Tibial nerve (tissue), 4 donors: ENCODE measurements around the gene RNF213. TPM values are rescaled to one million over a fixed set of nuclear protein-coding genes. Genes with fewer than 3 reads are reported as not detected.

Source experiments
- DNase-seq, 2 donors: peaks; one replicate each; pipeline ENCODE4 v3.0.0-alpha.2; 2019; ENCODE audit warnings: low spot score in 2 of 2
- H3K27ac ChIP-seq, 4 donors: fragments of 200-600 bp; sonication (generic) in 3 of 4; one replicate each; pipeline ENCODE4 v1.5.1; 2017 to 2019; ENCODE audit warnings: mild to moderate bottlenecking in 1 of 4
- H3K27me3 ChIP-seq, 2 donors: fragments of 200-600 bp; sonication (generic) in 1 of 2; one replicate each; pipeline versions ENCODE4 v1.5.1 to v1.6.0; 2017 to 2019
- H3K36me3 ChIP-seq, 3 donors: fragments of 200-600 bp; sonication (generic); one replicate each; pipeline ENCODE4 v1.5.1; 2018 to 2019
- H3K4me1 ChIP-seq, 4 donors: fragments of 200-600 bp; sonication (generic) in 3 of 4; one replicate each; pipeline ENCODE4 v1.5.1; 2017 to 2019
- H3K4me3 ChIP-seq, 4 donors: fragments of 200-600 bp; sonication (generic) in 3 of 4; one replicate each; pipeline ENCODE4 v1.5.1; 2017 to 2019; ENCODE audit warnings: mild to moderate bottlenecking in 1 of 4, moderate library complexity in 1 of 4
- H3K9me3 ChIP-seq, 4 donors: fragments of 200-600 bp; sonication (generic) in 3 of 4; one replicate each; pipeline ENCODE4 v1.5.1; 2017 to 2019
- CTCF ChIP-seq, 5 experiments: fragments of 200-600 bp in 3 of 5; fragments of 450-650 bp in 2 of 5; sonication (generic) in 3 of 5; IDR thresholded peaks; one replicate each; pipeline ENCODE4 v1.5.1; 2016 to 2019; ENCODE audit warnings: antibody characterized with exemption in 5 of 5, mild to moderate bottlenecking in 3 of 5, moderate library complexity in 2 of 5
- EP300 ChIP-seq, 2 donors: sonication (generic); formaldehyde crosslinking; IDR thresholded peaks; one replicate each; pipeline ENCODE4 v1.6.1; 2017; ENCODE audit warnings: antibody characterized with exemption in 2 of 2, mild to moderate bottlenecking in 1 of 2
- POLR2A ChIP-seq, 2 donors: fragments of 450-650 bp; IDR thresholded peaks; one replicate each; pipeline ENCODE4 v1.6.1; 2017; ENCODE audit warnings: antibody characterized with exemption in 2 of 2, mild to moderate bottlenecking in 2 of 2, moderate library complexity in 2 of 2
- WGBS, 2 donors: methylation state at CpG; one replicate each; pipeline ENCODE4 v1.1.5; 2018; 5-methylcytosine and 5-hydroxymethylcytosine counted together
- total RNA-seq, 4 donors: library from RNA; depleted of rRNA; stranded (reverse); fragments of >200 nt; gene quantifications; one replicate each; pipeline ENCODE4 v1.1.0, GENCODE V29; 2016

RNF213 gene
- total RNA-seq, 4 donors from 2014 or later: 107 to 148 (median 119) TPM

- peaks cover 0 to 21% (median 0%) of the 10 kb centered on the region in 4 donors for H3K4me1 ChIP-seq
- H3K9me3 ChIP-seq: no peaks in the 10 kb centered on the region
- no peak for DNase-seq
- H3K36me3 ChIP-seq: peaks cover 11 to 92% (median 42%) of the 10 kb centered on the region in 3 donors
- TF ChIP-seq POLR2A (IDR thresholded peaks at IDR 0.05) (no peak), CTCF (IDR thresholded peaks at IDR 0.05) (no peak), EP300 (IDR thresholded peaks at IDR 0.05) (no peak)
- no peak overlapping the region for H3K27ac ChIP-seq
- no peak overlapping the region for H3K4me3 ChIP-seq
- no peaks in the 10 kb centered on the region for H3K27me3 ChIP-seq
- WGBS, 2 donors: 94 to 95% methylated on average over 11 to 13 of the region's 13 CpGs
Measured at GRCh38 chr17:80360396-80360795, 99.7 kb downstream of the RNF213 start.

DNA sequence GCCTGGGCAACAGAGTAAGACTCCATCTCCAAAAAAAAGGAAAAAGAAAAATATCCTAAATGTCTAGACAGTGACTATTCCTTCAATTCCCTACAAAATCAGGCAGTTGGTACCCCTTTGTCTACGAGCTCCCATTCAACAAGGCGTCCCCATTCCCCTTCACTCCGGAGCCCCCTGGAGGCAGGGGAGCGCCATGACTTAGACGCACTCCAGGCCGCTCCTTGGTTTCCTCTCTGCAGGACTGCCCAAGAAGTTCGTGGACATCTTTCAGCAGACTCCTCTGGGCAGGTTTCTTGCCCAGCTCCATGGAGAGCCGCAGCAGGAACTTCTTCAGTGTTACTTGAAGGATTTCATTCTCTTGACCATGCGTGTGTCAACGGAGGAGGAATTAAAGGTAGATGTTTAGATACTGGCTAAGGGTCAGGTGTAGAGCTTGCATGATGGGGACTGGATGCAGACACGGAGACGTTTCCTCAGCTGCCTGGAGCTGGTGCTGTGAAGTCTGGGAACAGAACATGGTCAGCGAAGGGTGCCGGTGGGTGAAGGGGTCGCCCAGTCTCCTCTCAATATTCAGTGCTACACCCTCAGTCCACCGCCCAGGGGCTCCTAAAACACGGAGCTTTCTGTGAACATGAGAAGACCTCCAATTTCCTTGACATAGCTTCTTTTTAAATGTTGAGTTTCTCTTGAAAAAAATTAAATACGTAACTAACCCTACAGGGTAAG is 101.0 kb downstream of the RNF213 start:
- H3K27ac ChIP-seq: peak overlapping the region in 2 of 4 donors; percentile 20 to 72
- no peak overlapping the region for H3K4me3 ChIP-seq
- no peak for DNase-seq
- peaks cover 11 to 94% (median 47%) of the 10 kb centered on the region in 3 donors for H3K36me3 ChIP-seq
- H3K4me1 ChIP-seq: peaks cover 0 to 21% (median 0%) of the 10 kb centered on the region in 4 donors
- H3K9me3 ChIP-seq: no peaks in the 10 kb centered on the region
- WGBS, 2 donors: 84 to 91% methylated on average over 18 of the region's 18 CpGs
- H3K27me3 ChIP-seq: no peaks in the 10 kb centered on the region
- TF ChIP-seq POLR2A (IDR thresholded peaks at IDR 0.05) (no peak), EP300 (IDR thresholded peaks at IDR 0.05) (no peak), CTCF (IDR thresholded peaks at IDR 0.05) (no peak)

GRCh38 chr17:80362428-80363119 is 101.9 kb downstream of the RNF213 start:
- WGBS, 2 donors: 33 to 41% methylated on average over 18 of the region's 18 CpGs
- Histone ChIP-seq H3K27ac (peak overlapping the region in 3 of 4 donors; percentile 19 to 72 (median 53)), H3K4me3 (no peak overlapping the region)

GRCh38 chr17:80363120-80363515 is 102.5 kb downstream of the RNF213 start:
- no peak for DNase-seq
- peaks cover 11 to 94% (median 51%) of the 10 kb centered on the region in 3 donors for H3K36me3 ChIP-seq
- no peaks in the 10 kb centered on the region for H3K9me3 ChIP-seq
- peak overlapping the region in 3 of 4 donors; percentile 19 to 72 (median 53) for H3K27ac ChIP-seq
- no peaks in the 10 kb centered on the region for H3K27me3 ChIP-seq
- H3K4me1 ChIP-seq: peaks cover 0 to 21% (median 0%) of the 10 kb centered on the region in 4 donors
- no peak for TF ChIP-seq POLR2A (IDR thresholded peaks at IDR 0.05)
- TF ChIP-seq EP300 (IDR thresholded peaks at IDR 0.05): no peak
- no peak for TF ChIP-seq CTCF (IDR thresholded peaks at IDR 0.05)
- 64 to 66% methylated on average over 12 of the region's 12 CpGs for WGBS, 2 donors
- H3K4me3 ChIP-seq: no peak overlapping the region

More at GRCh38 chr17:80362428-80363119, 101.9 kb downstream of the RNF213 start:
- peaks cover 11 to 94% (median 48%) of the 10 kb centered on the region in 3 donors for H3K36me3 ChIP-seq
- no peaks in the 10 kb centered on the region for H3K27me3 ChIP-seq
- TF ChIP-seq EP300 (IDR thresholded peaks at IDR 0.05): peak in 1 of 2 donors; percentile 34
- no peak for TF ChIP-seq POLR2A (IDR thresholded peaks at IDR 0.05)
- H3K9me3 ChIP-seq: no peaks in the 10 kb centered on the region
- peaks cover 0 to 21% (median 0%) of the 10 kb centered on the region in 4 donors for H3K4me1 ChIP-seq
- DNase-seq: peak; percentile 52 to 79

DNA sequence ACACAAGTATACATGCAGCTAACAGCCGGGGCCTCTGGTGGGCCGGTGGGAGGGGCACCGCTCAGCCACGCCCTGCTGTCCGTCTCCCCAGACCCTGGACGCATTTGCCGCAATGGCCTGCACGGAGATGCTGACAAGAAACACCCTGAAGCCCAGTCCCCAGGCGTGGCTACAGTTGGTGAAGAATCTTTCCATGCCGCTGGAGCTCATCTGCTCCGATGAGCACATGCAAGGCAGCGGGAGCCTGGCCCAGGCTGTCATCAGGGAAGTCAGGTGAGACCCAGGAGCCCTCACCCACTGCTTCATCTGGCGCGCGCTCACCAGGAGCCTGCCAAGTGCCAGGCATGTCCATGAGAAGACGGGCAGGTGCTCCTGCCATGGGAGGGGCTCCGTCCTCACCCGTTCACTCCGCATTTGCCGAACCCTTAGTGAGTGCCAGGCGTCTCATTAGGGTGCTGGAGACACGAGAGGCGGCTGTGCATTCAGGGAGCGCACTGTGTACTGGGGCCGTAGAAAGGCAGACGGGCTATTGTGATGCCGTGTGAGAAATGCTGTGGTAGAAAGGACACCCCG is 103.0 kb downstream of the RNF213 start:
- WGBS, 2 donors: 92 to 94% methylated on average over 27 to 28 of the region's 28 CpGs
- H3K27ac ChIP-seq: peak overlapping the region in 1 of 4 donors; percentile 72
- TF ChIP-seq EP300 (IDR thresholded peaks at IDR 0.05): no peak
- no peak for TF ChIP-seq POLR2A (IDR thresholded peaks at IDR 0.05)
- TF ChIP-seq CTCF (IDR thresholded peaks at IDR 0.05): no peak
- DNase-seq: no peak
- no peaks in the 10 kb centered on the region for H3K27me3 ChIP-seq
- no peak overlapping the region for H3K4me3 ChIP-seq
- H3K36me3 ChIP-seq: peaks cover 11 to 94% (median 48%) of the 10 kb centered on the region in 3 donors
- peaks cover 0 to 21% (median 0%) of the 10 kb centered on the region in 4 donors for H3K4me1 ChIP-seq
- no peaks in the 10 kb centered on the region for H3K9me3 ChIP-seq
